ENCODE measurements around the gene COL8A1. TPM values are rescaled to one million over a fixed set of nuclear protein-coding genes. Genes with fewer than 3 reads are reported as not detected.

Gene COL8A1
- total RNA-seq, 1 donor from 2014 or later, result 123 TPM

- Mint-ChIP-seq H3K4me1 (ENCODE audit: low read depth, unreplicated experiment) (peaks cover 49% of the 10 kb centered on the region), H3K27ac (ENCODE audit: unreplicated experiment) (peak overlapping the region; percentile 10), H3K4me3 (ENCODE audit: unreplicated experiment) (no peak overlapping the region), H3K9me3 (ENCODE audit: unreplicated experiment) (no peaks in the 10 kb centered on the region), H3K27me3 (ENCODE audit: low read depth, unreplicated experiment) (no peaks in the 10 kb centered on the region), H3K36me3 (ENCODE audit: low read depth, unreplicated experiment) (no peaks in the 10 kb centered on the region)
- Histone ChIP-seq H3K9ac (ENCODE audit: low read length) (no peak overlapping the region), H3K79me2 (ENCODE audit: insufficient read depth, low read length) (no peaks in the 10 kb centered on the region), H3K4me1 (ENCODE audit: insufficient read depth, low read length) (peaks cover 15% of the 10 kb centered on the region), H3K27ac (ENCODE audit: low read depth, low read length) (no peak overlapping the region), H2AFZ (ENCODE audit: low read depth, low read length) (no peak overlapping the region), H4K20me1 (ENCODE audit: insufficient read depth, low read length) (no peaks in the 10 kb centered on the region), H3K36me3 (ENCODE audit: insufficient read depth, low read length) (peaks cover 3% of the 10 kb centered on the region), H3K9me3 (ENCODE audit: insufficient read depth, low read depth, low read length) (no peaks in the 10 kb centered on the region), H3K4me2 (ENCODE audit: low read length) (no peak overlapping the region), H3K27me3 (ENCODE audit: insufficient read depth, low read length) (no peaks in the 10 kb centered on the region), H3K4me3 (ENCODE audit: insufficient read depth, low read depth, low read length) (no peak overlapping the region)
- no peak for DNase-seq (ENCODE audit: low read depth)
- TF ChIP-seq CTCF (IDR thresholded peaks at IDR 0.05; ENCODE audit: insufficient read depth, low read depth, low read length) (no peak), EZH2 (IDR thresholded peaks at IDR 0.05; ENCODE audit: insufficient read depth, low read length) (no peak)
- no peak for FAIRE-seq
Measured at GRCh38 chr3:99772671-99773070, 134.3 kb downstream of the COL8A1 start.

GRCh38 chr3:99774467-99774866 is 136.1 kb downstream of the COL8A1 start:
- H3K36me3 Mint-ChIP-seq (ENCODE audit: low read depth, unreplicated experiment), result peaks cover 2% of the 10 kb centered on the region
- Histone ChIP-seq H3K4me1 (ENCODE audit: insufficient read depth, low read length) (peaks cover 12% of the 10 kb centered on the region), H3K36me3 (ENCODE audit: insufficient read depth, low read length) (peaks cover 3% of the 10 kb centered on the region), H3K4me2 (ENCODE audit: low read length) (no peak overlapping the region), H2AFZ (ENCODE audit: low read depth, low read length) (no peak overlapping the region), H3K9ac (ENCODE audit: low read length) (no peak overlapping the region), H3K9me3 (ENCODE audit: insufficient read depth, low read depth, low read length) (no peaks in the 10 kb centered on the region), H3K27me3 (ENCODE audit: insufficient read depth, low read length) (no peaks in the 10 kb centered on the region), H3K4me3 (ENCODE audit: insufficient read depth, low read depth, low read length) (no peak overlapping the region), H3K27ac (ENCODE audit: low read depth, low read length) (no peak overlapping the region), H4K20me1 (ENCODE audit: insufficient read depth, low read length) (no peaks in the 10 kb centered on the region), H3K79me2 (ENCODE audit: insufficient read depth, low read length) (no peaks in the 10 kb centered on the region)
- TF ChIP-seq CTCF (IDR thresholded peaks at IDR 0.05; ENCODE audit: insufficient read depth, low read depth, low read length) (no peak), EZH2 (IDR thresholded peaks at IDR 0.05; ENCODE audit: insufficient read depth, low read length) (no peak)
- no peak overlapping the region for H3K4me3 Mint-ChIP-seq (ENCODE audit: unreplicated experiment)
- peak; percentile 84 for DNase-seq (ENCODE audit: low read depth)
- peak; percentile 80 for FAIRE-seq
- no peaks in the 10 kb centered on the region for H3K9me3 Mint-ChIP-seq (ENCODE audit: unreplicated experiment)
- H3K27ac Mint-ChIP-seq (ENCODE audit: unreplicated experiment), result peak overlapping the region; percentile 91
- peaks cover 52% of the 10 kb centered on the region for H3K4me1 Mint-ChIP-seq (ENCODE audit: low read depth, unreplicated experiment)
- H3K27me3 Mint-ChIP-seq (ENCODE audit: low read depth, unreplicated experiment), result no peaks in the 10 kb centered on the region

- Histone ChIP-seq H3K27ac (ENCODE audit: low read depth, low read length) (no peak overlapping the region), H2AFZ (ENCODE audit: low read depth, low read length) (no peak overlapping the region), H3K4me2 (ENCODE audit: low read length) (peak overlapping the region; percentile 15), H3K27me3 (ENCODE audit: insufficient read depth, low read length) (no peaks in the 10 kb centered on the region), H4K20me1 (ENCODE audit: insufficient read depth, low read length) (no peaks in the 10 kb centered on the region), H3K79me2 (ENCODE audit: insufficient read depth, low read length) (no peaks in the 10 kb centered on the region), H3K4me3 (ENCODE audit: insufficient read depth, low read depth, low read length) (no peak overlapping the region), H3K36me3 (ENCODE audit: insufficient read depth, low read length) (peaks cover 3% of the 10 kb centered on the region), H3K4me1 (ENCODE audit: insufficient read depth, low read length) (peaks cover 28% of the 10 kb centered on the region), H3K9me3 (ENCODE audit: insufficient read depth, low read depth, low read length) (no peaks in the 10 kb centered on the region), H3K9ac (ENCODE audit: low read length) (no peak overlapping the region)
- Mint-ChIP-seq H3K9me3 (ENCODE audit: unreplicated experiment) (no peaks in the 10 kb centered on the region), H3K4me1 (ENCODE audit: low read depth, unreplicated experiment) (peaks cover 70% of the 10 kb centered on the region), H3K27me3 (ENCODE audit: low read depth, unreplicated experiment) (no peaks in the 10 kb centered on the region), H3K27ac (ENCODE audit: unreplicated experiment) (peak overlapping the region; percentile 92), H3K4me3 (ENCODE audit: unreplicated experiment) (no peak overlapping the region), H3K36me3 (ENCODE audit: low read depth, unreplicated experiment) (peaks cover 2% of the 10 kb centered on the region)
- DNase-seq (ENCODE audit: low read depth), result peak; percentile 74
- TF ChIP-seq EZH2 (IDR thresholded peaks at IDR 0.05; ENCODE audit: insufficient read depth, low read length) (no peak), CTCF (IDR thresholded peaks at IDR 0.05; ENCODE audit: insufficient read depth, low read depth, low read length) (no peak)
- no peak for FAIRE-seq
Measured at GRCh38 chr3:99776516-99777209, 138.3 kb downstream of the COL8A1 start.
